ENCODE measurements around the gene ATXN2. TPM values are rescaled to one million over a fixed set of nuclear protein-coding genes. Genes with fewer than 3 reads are reported as not detected.
"Not testable (repeated sequence)": the region's sequence is repeated elsewhere in the genome, so short reads cannot be mapped to it uniquely, and the experiment has no call there.

The ATXN2 gene
- total RNA-seq, 4 donors from 2014 or later = 50.3 to 84.3 (median 64.3) TPM

- 70 to 79% methylated on average over 2 of the region's 2 CpGs for WGBS, 2 donors
- H3K9me3 ChIP-seq = no peaks in the 10 kb centered on the region
- TF ChIP-seq POLR2A (IDR thresholded peaks at IDR 0.05) = no peak
- TF ChIP-seq CTCF (IDR thresholded peaks at IDR 0.05) = no peak
- no peak for TF ChIP-seq EP300 (IDR thresholded peaks at IDR 0.05)
These were observed 127.9 kb downstream of the ATXN2 start for GRCh38 chr12:111471236-111471635.

GRCh38 chr12:111469401-111469800, 129.7 kb downstream of the ATXN2 start:
- Histone ChIP-seq H3K27ac (no peak overlapping the region), H3K4me3 (no peak overlapping the region), H3K9me3 (no peaks in the 10 kb centered on the region), H3K4me1 (peaks cover 0 to 11% (median 0%) of the 10 kb centered on the region in 4 donors), H3K27me3 (no peaks in the 10 kb centered on the region), H3K36me3 (peaks cover 0 to 48% (median 0%) of the 10 kb centered on the region in 3 donors)
- WGBS, 2 donors = 62 to 67% methylated on average over 2 of the region's 2 CpGs
- DNase-seq (ENCODE audit: low spot score in 2 of 2) = no peak
- TF ChIP-seq CTCF (IDR thresholded peaks at IDR 0.05) = no peak
- TF ChIP-seq EP300 (IDR thresholded peaks at IDR 0.05) = no peak
- TF ChIP-seq POLR2A (IDR thresholded peaks at IDR 0.05) = no peak

More at GRCh38 chr12:111471236-111471635, 127.9 kb downstream of the ATXN2 start:
- Histone ChIP-seq H3K4me3 (no peak overlapping the region), H3K4me1 (peaks cover 0 to 11% (median 0%) of the 10 kb centered on the region in 4 donors), H3K27ac (no peak overlapping the region), H3K27me3 (no peaks in the 10 kb centered on the region), H3K36me3 (peaks cover 0 to 62% (median 0%) of the 10 kb centered on the region in 3 donors)
- DNase-seq (ENCODE audit: low spot score in 2 of 2) = no peak

- H3K36me3 ChIP-seq = peaks cover 0 to 53% (median 0%) of the 10 kb centered on the region in 3 donors
- H3K4me1 ChIP-seq = peaks cover 0 to 15% (median 0%) of the 10 kb centered on the region in 4 donors
- 46 to 49% methylated on average over 4 of the region's 4 CpGs for WGBS, 2 donors
- H3K9me3 ChIP-seq = no peaks in the 10 kb centered on the region
- H3K27ac ChIP-seq = peak overlapping the region in 2 of 4 donors; percentile 20 to 31
- no peaks in the 10 kb centered on the region for H3K27me3 ChIP-seq
- DNase-seq (ENCODE audit: low spot score in 2 of 2) = no peak
- no peak overlapping the region for H3K4me3 ChIP-seq
- TF ChIP-seq EP300 (IDR thresholded peaks at IDR 0.05) = no peak
- no peak for TF ChIP-seq CTCF (IDR thresholded peaks at IDR 0.05)
- no peak for TF ChIP-seq POLR2A (IDR thresholded peaks at IDR 0.05)
These were observed 131.3 kb downstream of the ATXN2 start for GRCh38 chr12:111467857-111468241.

GRCh38 chr12:111467092-111467856, 131.8 kb downstream of the ATXN2 start:
- Histone ChIP-seq H3K27ac (peak overlapping the region in 2 of 4 donors; percentile 20 to 31), H3K27me3 (no peaks in the 10 kb centered on the region), H3K4me3 (no peak overlapping the region), H3K36me3 (peaks cover 0 to 47% (median 0%) of the 10 kb centered on the region in 3 donors), H3K9me3 (no peaks in the 10 kb centered on the region), H3K4me1 (peaks cover 0 to 19% (median 0%) of the 10 kb centered on the region in 4 donors)
- WGBS, 2 donors = 80 to 84% methylated on average over 3 of the region's 3 CpGs
- no peak for DNase-seq (ENCODE audit: low spot score in 2 of 2)
- TF ChIP-seq EP300 (IDR thresholded peaks at IDR 0.05) = no peak
- no peak for TF ChIP-seq CTCF (IDR thresholded peaks at IDR 0.05)
- TF ChIP-seq POLR2A (IDR thresholded peaks at IDR 0.05) = no peak

GRCh38 chr12:111462210-111462769, 136.8 kb downstream of the ATXN2 start:
- Histone ChIP-seq H3K36me3 (peaks cover 0 to 50% (median 0%) of the 10 kb centered on the region in 3 donors), H3K27me3 (no peaks in the 10 kb centered on the region), H3K4me1 (peaks cover 0 to 19% (median 0%) of the 10 kb centered on the region in 4 donors), H3K4me3 (no peak overlapping the region), H3K9me3 (no peaks in the 10 kb centered on the region), H3K27ac (no peak overlapping the region)
- TF ChIP-seq POLR2A (IDR thresholded peaks at IDR 0.05) (no peak), EP300 (IDR thresholded peaks at IDR 0.05) (no peak), CTCF (IDR thresholded peaks at IDR 0.05) (no peak)
- DNase-seq (ENCODE audit: low spot score in 2 of 2) = no peak

- peaks cover 3 to 66% (median 9%) of the 10 kb centered on the region in 3 donors for H3K36me3 ChIP-seq
- not testable (repeated sequence) for DNase-seq (ENCODE audit: low spot score in 2 of 2); H3K27me3 ChIP-seq; H3K4me3 ChIP-seq; H3K27ac ChIP-seq; H3K9me3 ChIP-seq
- 96 to 97% methylated on average over 11 of the region's 11 CpGs for WGBS, 2 donors
- H3K4me1 ChIP-seq = peaks cover 0 to 19% (median 0%) of the 10 kb centered on the region in 4 donors
These were observed 139.0 kb downstream of the ATXN2 start for GRCh38 chr12:111460111-111460510.
